Stimulated activated naive CD4-positive, alpha-beta T cell treated with Interleukin-2 at 50 U/mL for 16 hours (primary cell): ENCODE data around the gene TWSG1.
"Not testable (repeated sequence)": the region's sequence is repeated elsewhere in the genome, so short reads cannot be mapped to it uniquely, and the experiment has no call there.

ENCODE experiments used
- DNase-seq: peaks from one replicate; lab custom pipeline; 2025; lab: John Stamatoyannopoulos, UW

The TWSG1 gene

DNA sequence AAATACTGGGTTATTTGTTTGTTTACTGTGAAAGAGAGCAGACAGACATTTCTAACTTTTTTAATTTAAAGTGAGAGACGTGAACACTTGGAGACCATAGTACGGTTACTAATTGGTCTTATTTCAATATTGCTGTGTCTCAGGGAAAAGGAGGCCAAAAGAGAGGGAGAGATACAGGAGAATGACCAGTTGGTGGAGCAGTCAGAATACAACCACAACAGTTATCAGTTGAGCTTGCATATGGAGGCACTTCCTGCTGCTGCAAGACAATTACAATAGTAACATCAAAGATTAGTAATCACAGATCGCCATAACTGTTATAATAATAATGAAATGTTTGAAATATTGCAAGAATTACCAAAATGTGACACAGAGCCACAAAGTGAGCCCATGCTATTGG is 58.2 kb downstream of the TWSG1 start:
- no peak for DNase-seq

DNA sequence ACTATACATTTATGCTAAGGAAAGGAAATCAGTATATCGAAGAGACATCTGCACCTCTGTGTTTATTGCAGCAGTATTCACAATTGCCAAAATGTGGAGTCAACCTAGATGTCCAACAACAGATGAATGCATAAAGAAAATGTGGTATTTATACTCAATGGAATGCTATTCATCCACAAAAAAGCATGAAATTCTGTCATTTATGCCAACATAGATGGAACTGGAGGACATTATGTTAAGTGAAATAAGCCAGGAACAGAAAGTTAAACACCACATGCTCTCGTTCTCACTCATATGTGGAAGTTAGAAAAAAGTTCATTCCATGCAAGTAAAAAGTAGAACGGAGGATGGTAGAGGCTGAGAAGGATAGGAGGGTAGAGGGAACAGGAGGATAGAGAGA is 59.5 kb downstream of the TWSG1 start:
- no peak for DNase-seq

DNA sequence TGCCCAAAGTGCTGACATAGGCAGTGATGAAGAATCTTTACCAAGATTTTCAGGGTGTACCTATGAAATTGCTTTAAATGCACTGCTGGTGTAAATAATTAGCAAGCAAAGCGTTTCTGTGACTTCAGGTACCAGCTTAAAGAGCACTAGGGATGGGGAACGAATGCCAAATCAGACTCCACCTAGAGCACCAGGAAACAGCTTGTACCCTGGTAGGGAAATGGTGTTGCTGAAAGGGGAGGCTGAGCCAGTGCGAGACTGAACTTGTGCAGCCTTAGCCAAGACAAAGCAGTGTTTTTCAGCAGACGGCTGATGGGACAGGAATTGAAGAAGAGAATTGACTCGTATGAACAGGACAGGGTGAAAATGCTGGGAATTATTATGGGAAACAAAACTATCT is 65.6 kb downstream of the TWSG1 start:
- no peak for DNase-seq

DNA sequence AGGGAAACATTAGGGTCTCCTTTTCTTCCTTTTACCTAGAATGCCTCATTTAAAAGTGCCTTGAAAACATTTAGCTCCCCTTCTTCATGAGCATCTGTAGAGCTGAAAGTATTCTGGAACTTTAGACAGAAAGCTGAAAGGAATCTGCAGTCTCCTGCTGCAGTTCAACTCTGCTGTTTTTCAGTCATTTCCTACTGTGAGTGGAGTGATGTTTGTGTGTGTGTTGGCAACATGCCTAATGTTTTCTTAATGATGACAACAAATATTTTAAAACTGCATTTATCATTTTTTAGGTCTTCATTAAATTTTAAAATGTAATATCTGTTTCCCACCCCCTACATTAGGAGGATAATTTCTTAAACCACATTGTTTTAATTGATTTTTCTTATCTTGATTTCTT is 66.6 kb downstream of the TWSG1 start:
- DNase-seq = no peak

DNA sequence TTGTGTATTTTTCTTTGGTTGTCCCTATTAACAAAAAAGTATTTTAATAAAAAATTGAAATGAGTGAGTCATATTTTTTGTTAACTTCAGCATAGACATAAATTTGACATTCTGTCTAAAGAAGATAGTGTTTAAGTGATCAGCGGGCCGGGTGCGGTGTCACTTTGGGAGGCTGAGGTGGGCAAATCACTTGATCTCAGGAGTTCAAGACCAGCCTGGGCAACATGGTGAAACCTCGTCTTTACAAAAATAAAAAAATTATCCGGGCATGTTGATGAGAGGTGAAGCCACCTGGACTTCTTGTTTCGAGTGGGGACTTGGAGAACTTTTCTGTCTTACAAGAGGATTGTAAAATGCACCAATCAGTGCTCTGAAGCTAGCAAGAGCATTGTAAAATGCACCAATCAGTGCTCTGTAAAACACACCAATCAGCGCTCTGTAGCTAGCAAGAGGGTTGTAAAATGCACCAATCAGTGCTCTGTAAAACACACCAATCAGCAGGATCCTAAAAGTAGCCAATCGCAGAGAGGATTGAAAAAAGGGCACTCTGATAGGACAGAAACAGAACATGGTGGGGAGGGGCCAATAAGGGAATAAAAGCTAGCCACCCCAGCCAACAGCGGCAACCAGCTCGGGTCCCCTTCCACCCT is 67.9 kb downstream of the TWSG1 start:
- not testable (repeated sequence) for DNase-seq

DNA sequence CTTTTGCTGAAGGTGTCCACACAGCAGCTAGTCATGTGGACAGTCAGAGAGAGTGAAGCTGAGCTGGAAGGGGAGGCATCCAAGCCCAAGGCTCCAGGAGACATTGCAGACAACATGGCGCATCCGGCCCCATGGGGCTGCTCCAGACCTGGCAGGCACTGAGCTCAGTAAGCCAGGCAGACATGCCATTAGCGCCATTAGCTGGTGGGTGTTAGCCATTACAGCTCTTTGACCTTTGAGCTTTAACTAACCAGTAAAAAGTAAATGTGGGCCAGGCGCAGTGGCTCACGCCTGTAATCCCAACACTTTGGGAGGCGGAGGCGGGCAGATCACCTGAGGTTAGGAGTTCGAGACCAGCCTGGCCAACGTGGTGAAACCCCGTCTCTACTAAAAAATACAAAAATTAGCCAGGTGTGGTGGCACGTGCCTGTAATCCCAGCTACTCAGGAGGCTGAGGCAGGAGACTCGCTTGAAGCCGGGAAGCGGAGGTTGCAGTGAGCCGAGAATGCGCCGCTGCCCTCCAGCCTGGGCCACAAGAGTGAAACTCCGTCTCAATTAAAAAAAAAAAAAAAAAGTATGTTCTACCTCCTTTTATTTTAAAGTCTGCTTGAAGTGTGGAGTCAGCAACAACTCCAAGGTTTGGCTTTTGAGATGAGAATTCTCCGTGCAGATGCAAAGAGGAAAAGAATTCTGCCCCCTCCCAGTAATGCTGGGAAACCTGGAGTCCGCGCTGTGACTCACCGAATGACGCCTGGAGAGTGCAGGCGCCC is 69.4 kb downstream of the TWSG1 start:
- no peak for DNase-seq

DNA sequence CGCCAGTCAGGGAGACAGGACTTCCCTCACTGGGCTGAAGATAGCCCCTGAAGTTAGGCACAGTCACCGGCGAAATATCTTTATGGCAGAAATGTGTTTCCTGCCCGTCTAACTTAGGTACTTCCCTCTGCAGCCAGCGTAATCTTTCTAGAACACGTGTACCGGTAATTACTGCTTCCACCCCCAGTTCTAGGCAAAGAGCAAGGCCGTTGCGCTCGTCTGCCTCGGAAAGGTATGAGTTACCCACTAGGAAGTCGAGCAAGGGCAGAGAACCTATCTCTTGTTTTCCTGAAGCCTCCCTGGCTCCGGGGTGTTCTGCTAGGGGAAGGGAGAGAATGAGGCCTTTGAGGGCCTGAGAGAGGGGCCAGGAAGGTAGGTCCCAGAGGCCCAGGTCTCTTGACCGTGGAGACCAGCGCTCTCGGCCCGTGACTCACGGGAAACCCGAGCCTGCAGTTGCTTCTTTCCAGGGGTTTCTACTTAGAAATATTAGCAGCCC is 70.0 kb downstream of the TWSG1 start:
- DNase-seq = no peak

DNA sequence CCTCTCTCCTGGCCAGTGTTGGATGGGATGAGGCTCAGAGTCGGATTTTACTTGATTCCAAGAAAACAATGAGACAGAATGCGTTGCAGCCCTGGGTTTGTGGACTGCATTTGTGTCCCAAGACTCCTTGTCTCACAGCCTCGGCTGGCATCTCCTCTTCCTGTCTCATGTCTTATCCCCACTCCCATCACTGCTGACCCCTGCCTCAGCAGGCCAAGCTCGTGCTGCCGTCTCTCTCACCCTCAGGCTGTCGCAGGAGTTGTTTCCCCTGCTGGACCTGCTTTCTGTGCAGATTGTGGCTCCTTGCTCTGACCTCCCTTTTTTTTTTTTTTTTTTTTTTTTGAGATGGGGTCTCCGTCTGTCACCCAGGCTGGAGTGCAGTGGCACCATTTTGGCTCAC is 70.6 kb downstream of the TWSG1 start:
- DNase-seq = no peak

DNA sequence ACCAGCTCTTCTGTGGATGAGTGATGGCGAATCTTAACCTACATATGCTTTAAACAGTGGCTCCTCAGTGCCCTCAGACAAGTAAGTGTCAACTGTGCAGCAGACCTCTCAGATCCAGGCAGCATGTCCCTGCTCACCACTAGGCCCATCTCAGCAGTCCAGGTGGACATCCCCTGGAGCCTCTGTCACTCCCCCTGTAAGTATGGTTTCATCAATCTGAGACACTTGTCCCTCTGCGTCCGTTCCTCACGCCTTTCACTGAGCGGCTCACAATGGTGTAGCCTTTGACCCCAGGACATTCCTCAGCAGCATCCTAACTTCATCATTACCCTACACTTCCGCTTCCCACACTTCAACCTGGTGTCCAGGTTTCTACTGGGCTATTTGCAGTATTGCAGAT is 71.4 kb downstream of the TWSG1 start:
- no peak for DNase-seq

DNA sequence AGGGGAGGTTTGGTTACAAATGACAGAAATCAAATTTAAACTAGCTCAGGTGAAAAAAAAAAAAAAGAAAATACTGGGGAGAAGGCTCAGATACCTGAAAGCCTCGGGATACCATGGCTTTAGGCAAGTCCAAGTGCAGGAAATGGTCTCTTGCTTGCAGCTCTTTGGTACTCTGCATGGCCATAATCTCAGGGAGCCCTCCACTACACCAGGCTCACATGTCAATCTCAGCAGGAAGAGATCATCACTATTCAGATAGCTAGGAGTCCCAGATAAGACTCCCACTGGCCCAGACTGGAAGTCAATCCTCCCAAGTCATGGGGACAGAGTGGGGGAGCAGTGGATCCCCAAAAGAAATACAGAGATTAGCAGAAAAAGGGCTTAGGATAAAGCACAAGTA is 75.9 kb downstream of the TWSG1 start:
- DNase-seq = no peak

DNA sequence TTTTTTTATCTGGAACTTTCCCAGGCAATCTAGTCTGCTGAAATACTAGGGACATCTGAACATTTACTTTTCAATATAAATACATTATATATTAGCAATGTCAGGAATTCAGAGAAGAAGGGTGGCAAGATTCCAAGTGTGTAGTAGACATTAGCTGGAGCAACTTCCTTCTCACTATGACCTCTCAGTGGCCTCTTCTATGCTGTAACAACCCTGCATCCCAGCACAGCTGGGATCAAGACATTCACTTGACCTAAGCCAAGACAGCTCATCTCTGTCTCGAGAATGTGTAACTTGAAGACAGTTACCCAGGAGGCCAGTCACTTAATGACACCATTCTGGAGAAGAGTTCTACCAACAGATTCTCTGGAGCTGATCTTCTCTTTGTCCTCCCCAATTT is 79.0 kb downstream of the TWSG1 start:
- no peak for DNase-seq

DNA sequence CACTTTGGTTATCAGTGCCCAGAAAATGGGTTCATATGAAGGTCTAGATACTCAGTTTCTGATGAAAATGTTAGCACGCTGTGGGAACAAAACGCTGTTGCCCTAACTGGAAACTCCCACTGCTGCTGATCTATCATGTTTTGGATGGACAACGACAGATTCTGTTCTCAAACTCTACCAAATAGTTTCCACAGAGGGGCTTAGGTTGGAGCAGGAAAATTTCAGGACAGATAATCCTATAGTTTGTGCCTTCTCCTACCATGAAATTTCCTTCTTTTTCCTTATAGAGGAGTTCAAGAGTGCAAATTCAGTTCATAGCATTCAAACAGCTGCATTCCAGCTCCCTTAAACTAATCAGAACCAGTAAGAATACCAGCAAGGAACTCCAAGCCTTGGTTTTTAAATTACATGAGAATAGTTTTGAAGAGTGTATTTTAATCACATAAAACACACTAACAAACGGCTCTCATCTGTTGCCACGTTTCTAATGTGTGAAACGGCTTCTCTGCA is 82.0 kb downstream of the TWSG1 start:
- no peak for DNase-seq

DNA sequence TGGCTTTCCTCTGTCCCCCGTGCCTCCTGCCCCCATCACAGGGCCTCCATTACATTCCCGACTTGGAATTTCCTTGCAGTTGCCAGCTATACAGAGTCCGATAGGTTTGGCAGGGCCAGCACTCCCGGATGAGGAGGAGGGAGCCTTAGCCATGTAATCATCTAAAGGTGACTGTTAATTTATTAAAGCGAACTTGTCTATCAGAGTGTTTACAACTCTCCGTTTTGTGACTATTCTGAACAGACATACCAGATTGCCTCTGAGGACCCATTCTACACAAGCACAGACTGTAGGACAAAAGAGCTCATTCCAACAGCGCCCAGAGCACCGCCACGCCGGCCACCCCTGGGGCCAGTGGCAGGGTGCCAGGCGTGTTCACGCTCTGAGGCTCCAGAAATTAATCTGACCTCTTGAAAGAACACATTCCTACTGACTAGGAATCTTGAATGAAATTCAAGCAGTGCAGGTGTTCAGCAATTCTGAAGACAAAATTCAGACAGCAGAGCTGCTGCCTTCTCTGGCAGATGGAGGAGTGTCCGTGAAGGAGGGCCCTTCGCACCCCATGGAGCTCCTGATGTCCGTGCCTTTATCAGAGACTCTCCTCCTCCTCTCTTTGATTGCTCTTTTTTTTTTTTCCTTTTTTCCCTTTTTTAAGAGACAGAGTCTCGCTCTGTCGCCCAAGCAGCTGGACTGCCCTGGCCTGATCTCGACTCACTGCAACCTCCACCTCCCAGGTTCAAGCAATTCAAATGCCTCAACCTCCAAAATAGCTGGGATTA is 82.7 kb downstream of the TWSG1 start:
- DNase-seq = no peak

DNA sequence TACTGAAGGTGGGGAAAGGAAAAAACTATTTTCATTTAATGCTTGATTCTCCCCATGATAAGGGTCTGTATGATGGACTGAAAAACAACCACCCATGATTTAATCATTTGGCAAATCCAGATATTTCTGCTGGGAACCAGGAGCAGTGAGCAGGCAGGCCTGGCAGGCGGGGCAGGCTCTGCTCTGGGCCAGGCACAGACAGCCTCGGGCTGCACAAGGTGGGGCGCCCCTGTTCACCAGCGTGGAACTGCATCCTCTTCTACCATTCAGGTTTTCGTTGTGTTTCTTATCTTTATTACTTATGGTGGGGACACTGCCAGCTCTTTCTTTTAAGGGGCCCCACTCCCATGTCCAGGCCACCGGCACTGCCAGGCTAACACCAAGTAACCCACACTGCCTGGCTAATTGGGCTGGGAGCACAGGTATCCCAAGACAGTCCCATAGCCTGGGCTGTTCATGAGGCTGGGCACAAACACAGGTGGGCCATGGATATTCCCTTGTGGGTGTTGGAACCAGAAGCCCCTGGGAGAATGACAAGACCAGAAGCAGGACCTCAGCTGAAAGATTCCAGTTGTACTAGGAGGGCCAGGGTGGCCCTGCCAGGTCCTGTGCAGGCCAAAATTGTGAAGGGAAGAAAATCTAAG is 83.6 kb downstream of the TWSG1 start:
- no peak for DNase-seq

DNA sequence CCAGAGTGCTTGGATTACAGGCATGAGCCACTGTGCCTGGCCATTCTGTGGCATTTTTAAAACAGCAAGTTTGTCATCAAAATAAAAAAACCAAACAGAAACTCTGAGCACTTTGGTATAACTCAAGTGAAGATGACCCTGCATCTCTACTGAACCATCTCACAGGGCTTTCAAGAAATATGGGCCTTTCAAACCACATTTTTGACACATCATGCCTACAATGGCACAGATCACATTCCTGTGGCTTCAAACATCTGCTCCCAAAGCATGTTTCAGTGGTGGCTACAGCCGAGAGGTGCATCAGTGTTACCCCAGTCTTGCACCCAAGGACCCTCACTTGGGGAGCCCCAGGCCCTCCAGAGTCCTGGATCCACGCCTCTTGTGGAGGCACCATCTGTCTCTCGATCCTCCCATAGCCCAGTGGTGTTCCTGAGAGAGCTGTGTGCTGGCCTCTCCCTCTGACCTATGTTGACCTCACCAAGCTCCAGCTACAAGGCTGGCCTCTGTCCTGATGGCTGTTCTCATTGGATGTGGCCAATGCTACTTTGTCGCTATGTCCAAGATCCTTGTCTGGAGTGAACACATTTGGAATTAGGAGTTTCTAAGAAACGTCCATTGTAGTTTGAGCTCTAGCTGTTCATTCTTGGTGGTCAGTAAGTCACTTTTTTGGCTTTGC is 85.5 kb downstream of the TWSG1 start:
- no peak for DNase-seq

DNA sequence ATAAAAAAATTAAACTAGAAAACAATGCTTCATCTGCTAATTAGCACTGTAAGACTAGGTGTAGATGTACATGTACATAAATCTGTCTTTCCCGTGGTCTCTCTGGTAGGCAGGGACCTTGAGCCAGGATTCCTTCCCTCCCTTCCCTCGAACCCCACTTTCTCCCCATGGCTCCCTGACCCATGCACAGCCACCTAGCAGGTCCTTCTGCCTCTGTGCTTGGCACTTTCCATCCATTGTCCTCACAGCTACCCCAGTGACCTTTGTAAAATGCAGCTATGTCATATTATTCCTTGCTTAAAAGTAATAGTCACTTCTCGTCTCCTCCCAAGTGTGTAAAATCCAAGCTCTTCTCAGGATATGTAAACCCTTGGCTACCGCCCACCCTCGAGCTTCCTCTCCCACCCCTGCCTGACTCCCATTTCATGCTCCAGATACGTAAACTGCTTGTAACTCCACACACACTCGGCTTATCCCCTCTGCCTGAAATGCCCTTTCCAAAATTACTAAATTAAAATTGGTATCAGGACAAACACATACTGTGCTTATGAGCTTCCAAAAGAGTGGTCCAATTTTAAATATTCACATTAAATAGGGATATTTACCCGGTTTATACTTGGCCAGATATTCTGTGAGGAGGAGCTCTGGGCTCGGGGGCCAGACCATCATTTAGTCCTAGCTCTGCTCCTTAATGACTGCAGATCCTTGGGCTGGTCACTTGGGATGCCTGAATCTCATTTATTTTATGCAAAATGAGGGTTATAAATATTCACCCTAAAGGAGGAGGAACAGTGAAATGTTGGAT is 86.7 kb downstream of the TWSG1 start:
- DNase-seq = no peak

DNA sequence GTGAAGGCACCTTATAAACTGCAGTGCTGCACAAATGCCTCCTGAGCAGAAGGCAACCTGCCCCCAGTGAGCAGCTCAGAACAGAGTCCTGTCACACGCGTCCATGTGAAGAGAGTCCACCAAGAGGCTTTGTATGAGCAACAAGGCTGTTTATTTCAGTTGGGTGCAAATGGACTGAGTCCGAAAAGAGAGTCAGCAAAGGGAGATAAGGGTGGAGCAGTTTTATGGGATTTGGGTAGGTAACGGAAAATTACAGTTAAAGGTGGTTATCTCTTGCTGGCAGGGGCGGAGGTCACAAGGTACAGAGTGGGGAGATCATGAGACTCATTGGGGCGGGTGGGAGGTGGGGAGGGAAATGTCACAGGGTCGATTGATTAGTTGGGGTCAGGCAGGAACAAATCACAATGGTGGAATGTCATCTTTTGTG is 87.3 kb downstream of the TWSG1 start:
- DNase-seq = no peak

DNA sequence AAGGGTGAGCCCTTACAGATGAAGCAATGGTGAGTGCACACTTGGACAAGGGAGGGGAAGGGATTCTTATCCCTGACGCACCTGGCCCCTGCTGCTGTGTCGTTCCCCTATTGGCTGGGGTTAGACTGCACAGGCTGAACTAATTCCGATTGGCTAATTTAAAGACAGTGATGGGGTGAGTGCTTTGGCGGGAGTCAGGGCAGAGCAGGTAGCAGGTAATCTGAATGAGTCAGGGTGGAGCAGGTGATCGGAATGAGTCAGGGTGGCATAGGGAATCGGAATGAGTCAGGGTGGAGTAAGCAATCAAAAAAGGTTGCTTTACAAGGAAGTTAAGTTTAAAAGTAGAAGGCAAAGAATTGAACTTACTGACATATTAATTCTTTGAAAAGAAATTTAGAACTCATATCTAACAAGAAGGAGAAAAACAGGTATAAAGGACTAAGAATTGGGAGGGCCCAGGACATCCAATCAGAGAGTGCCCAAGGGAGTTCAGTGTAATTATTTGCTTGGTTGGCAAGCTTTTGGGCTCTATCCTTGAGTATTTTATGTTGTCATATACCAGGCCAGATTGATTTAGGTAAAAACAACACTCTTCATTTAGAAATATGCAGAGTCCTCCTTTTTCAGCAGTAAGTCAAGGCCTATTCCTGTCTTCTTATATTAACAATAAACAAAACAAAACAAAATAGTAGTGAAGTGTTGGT is 88.4 kb downstream of the TWSG1 start:
- DNase-seq = no peak

DNA sequence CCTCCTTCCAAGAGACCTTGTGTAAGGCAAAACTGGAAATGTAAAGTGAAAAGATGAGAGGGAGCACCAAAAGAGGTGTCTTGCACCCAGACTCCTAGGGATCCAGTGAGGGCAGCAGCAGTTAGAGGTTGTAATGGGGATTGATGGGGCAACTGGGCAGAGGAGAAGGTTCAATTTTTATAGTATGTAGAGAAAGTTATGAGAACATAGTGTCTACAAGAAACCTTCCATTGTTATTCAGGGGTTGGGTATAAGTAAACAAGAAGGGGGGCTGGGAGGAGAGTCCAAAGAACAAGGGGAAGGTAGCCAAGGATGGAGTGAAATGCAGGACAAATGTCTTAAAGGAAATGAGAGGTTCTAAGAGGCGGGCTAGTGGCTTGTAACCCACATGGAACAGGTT is 89.1 kb downstream of the TWSG1 start:
- not testable (repeated sequence) for DNase-seq

DNA sequence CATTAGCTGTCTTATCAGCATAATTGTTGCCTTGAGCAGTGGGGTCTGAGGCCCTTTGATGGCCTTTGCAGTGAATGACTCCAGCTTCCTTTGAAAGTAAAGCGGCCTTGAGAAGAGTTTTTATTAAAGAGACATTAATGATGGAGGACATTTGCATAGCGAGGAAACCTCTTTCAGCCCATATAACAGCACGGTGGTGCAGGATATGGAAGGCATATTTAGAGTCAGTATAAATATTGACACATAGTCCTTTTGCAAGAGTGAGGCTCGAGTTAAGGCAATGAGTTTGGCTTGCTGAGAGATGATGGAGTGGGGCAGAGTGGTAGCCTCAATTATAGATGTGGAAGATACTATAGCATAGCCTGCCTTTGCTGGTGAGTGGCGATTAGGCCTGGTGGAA is 89.7 kb downstream of the TWSG1 start:
- not testable (repeated sequence) for DNase-seq
